GM12875 (cell line): ENCODE measurements around the gene MICU2.
"Not testable (repeated sequence)": the region's sequence is repeated elsewhere in the genome, so short reads cannot be mapped to it uniquely, and the experiment has no call there.

Experiments
- H3K4me3 ChIP-seq: one replicate; pipeline ENCODE4 v1.5.1; 2011; ENCODE audit warnings: low read depth, low read length, control low read depth
- CTCF ChIP-seq: IDR thresholded peaks from 2 replicates; pipeline ENCODE4 v1.5.1; 2011; ENCODE audit warnings: low read depth, mild to moderate bottlenecking, control low read depth, inconsistent platforms, low read length, moderate library complexity, borderline replicate concordance; ENCODE audit not compliant: insufficient read depth

Gene MICU2

GRCh38 chr13:21595546-21595822 lies 8.5 kb downstream of the MICU2 start:
- H3K4me3 ChIP-seq = no peak overlapping the region
- TF ChIP-seq CTCF = no peak

GRCh38 chr13:21594715-21595545 lies 9.0 kb downstream of the MICU2 start:
- no peak for TF ChIP-seq CTCF

GRCh38 chr13:21590665-21591456 lies 13.1 kb downstream of the MICU2 start:
- not testable (repeated sequence) for H3K4me3 ChIP-seq

More at GRCh38 chr13:21594715-21595545, 9.0 kb downstream of the MICU2 start:
- no peak overlapping the region for H3K4me3 ChIP-seq

- TF ChIP-seq CTCF = no peak
- no peak overlapping the region for H3K4me3 ChIP-seq
Observed at GRCh38 chr13:21590231-21590630, 13.7 kb downstream of the MICU2 start.

- H3K4me3 ChIP-seq = not testable (repeated sequence)
Observed at GRCh38 chr13:21589510-21589909, 14.5 kb downstream of the MICU2 start.

GRCh38 chr13:21588411-21588810 lies 15.6 kb downstream of the MICU2 start:
- H3K4me3 ChIP-seq = not testable (repeated sequence)

GRCh38 chr13:21584973-21585592 lies 18.9 kb downstream of the MICU2 start:
- no peak overlapping the region for H3K4me3 ChIP-seq
- TF ChIP-seq CTCF = no peak

GRCh38 chr13:21583478-21583877 lies 20.5 kb downstream of the MICU2 start:
- TF ChIP-seq CTCF = no peak
- no peak overlapping the region for H3K4me3 ChIP-seq
